Esophagus squamous epithelium (tissue), 4 donors: Measurements from ENCODE around the gene CD300LG.

Source experiments
- CTCF ChIP-seq, 6 experiments: fragments of 450-650 bp in 4 of 6; fragments of 200-600 bp in 2 of 6; sonication (generic) in 2 of 6; IDR thresholded peaks; one replicate each; pipeline ENCODE4 v1.5.1; 2016 to 2019; ENCODE audit warnings: antibody characterized with exemption in 6 of 6, mild to moderate bottlenecking in 4 of 6, moderate library complexity in 4 of 6
- POLR2A ChIP-seq, 4 donors: fragments of 450-650 bp; IDR thresholded peaks; one replicate each; pipeline ENCODE4 v1.6.1; 2017; ENCODE audit warnings: antibody characterized with exemption in 4 of 4, mild to moderate bottlenecking in 4 of 4, moderate library complexity in 3 of 4

GRCh38 chr17:43875476-43876147 lies 28.6 kb downstream of the CD300LG start:
- TF ChIP-seq CTCF (IDR thresholded peaks at IDR 0.05) (no peak), POLR2A (IDR thresholded peaks at IDR 0.05) (no peak)
